Measurements from ENCODE around the gene PCNX3.
A peak's percentile ranks its signal among the peaks of the same experiment; 100 is the strongest.

The PCNX3 gene

DNA sequence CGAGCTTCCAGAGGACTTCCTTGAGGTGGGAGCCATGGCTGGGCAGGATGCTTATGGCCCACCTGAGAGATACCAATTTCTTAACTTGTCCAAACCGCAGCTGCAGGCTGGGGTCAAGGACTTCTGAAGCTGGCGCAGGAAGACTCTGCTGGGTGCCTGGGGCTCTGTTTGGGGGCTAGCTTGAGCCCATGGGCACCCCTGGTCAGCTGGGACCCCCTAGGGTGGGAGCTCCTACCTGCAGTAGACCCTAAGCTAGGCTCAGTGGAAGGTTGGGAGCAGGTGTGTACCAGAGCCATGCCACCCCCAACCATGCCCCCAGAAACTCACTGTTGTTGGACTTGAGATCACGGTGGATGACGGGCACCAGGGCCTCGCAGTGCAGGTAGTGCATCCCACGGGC is 2.9 kb upstream of the PCNX3 start:
- no peak for DNase-seq (ENCODE audit: low spot score)
- in situ Hi-C loops (cut with MboI; ENCODE audit: low pct_unique_long_range_greater_than_20kb, low sequenced_read_pairs, unreplicated experiment), result no loop called here
- TF ChIP-seq CTCF (IDR thresholded peaks at IDR 0.05; ENCODE audit: extremely low read depth, insufficient read depth, missing control alignments), result no peak

- in situ Hi-C loops (cut with MboI; ENCODE audit: low pct_unique_long_range_greater_than_20kb, low sequenced_read_pairs, unreplicated experiment), result no loop called here
- no peak for TF ChIP-seq CTCF (IDR thresholded peaks at IDR 0.05; ENCODE audit: extremely low read depth, insufficient read depth, missing control alignments)
- no peak for DNase-seq (ENCODE audit: low spot score)
These were observed 2.3 kb upstream of the PCNX3 start for GRCh38 chr11:65613091-65613928.

- in situ Hi-C loops (cut with MboI; ENCODE audit: low pct_unique_long_range_greater_than_20kb, low sequenced_read_pairs, unreplicated experiment), result no loop called here
- peak; percentile 89 for DNase-seq (ENCODE audit: low spot score)
- no peak for TF ChIP-seq CTCF (IDR thresholded peaks at IDR 0.05; ENCODE audit: extremely low read depth, insufficient read depth, missing control alignments)
These were observed 486 bp downstream of the PCNX3 start for GRCh38 chr11:65615950-65616574.

- in situ Hi-C loops (cut with MboI; ENCODE audit: low pct_unique_long_range_greater_than_20kb, low sequenced_read_pairs, unreplicated experiment), result no loop called here
- no peak for DNase-seq (ENCODE audit: low spot score)
- no peak for TF ChIP-seq CTCF (IDR thresholded peaks at IDR 0.05; ENCODE audit: extremely low read depth, insufficient read depth, missing control alignments)
These were observed 1.0 kb downstream of the PCNX3 start for GRCh38 chr11:65616575-65617001.

- in situ Hi-C loops (cut with MboI; ENCODE audit: low pct_unique_long_range_greater_than_20kb, low sequenced_read_pairs, unreplicated experiment), result no loop called here
- no peak for DNase-seq (ENCODE audit: low spot score)
- no peak for TF ChIP-seq CTCF (IDR thresholded peaks at IDR 0.05; ENCODE audit: extremely low read depth, insufficient read depth, missing control alignments)
These were observed 1.7 kb downstream of the PCNX3 start for GRCh38 chr11:65617136-65617850.

GRCh38 chr11:65617990-65618751 is 2.6 kb downstream of the PCNX3 start:
- in situ Hi-C loops (cut with MboI; ENCODE audit: low pct_unique_long_range_greater_than_20kb, low sequenced_read_pairs, unreplicated experiment), result no loop called here
- no peak for DNase-seq (ENCODE audit: low spot score)
- TF ChIP-seq CTCF (IDR thresholded peaks at IDR 0.05; ENCODE audit: extremely low read depth, insufficient read depth, missing control alignments), result no peak
